Osteocyte (in vitro differentiated cells): ENCODE results near the gene MYO7B. TPM values are rescaled to one million over a fixed set of nuclear protein-coding genes. Genes with fewer than 3 reads are reported as not detected.

Source experiments
- DNase-seq: peaks from one replicate; pipeline ENCODE4 v3.0.0; 2021; ENCODE audit warnings: mixed read lengths; ENCODE audit not compliant: unreplicated experiment; ENCODE audit errors: extremely low spot score
- H3K27ac Mint-ChIP-seq: one replicate; pipeline ENCODE4 v1.8.0; 2021; ENCODE audit warnings: mild to moderate bottlenecking, mixed read lengths; ENCODE audit not compliant: unreplicated experiment
- H3K27me3 Mint-ChIP-seq: one replicate; pipeline ENCODE4 v1.8.0; 2021; ENCODE audit warnings: mixed read lengths; ENCODE audit not compliant: unreplicated experiment
- H3K36me3 Mint-ChIP-seq: one replicate; pipeline ENCODE4 v1.8.0; 2021; ENCODE audit warnings: mixed read lengths; ENCODE audit not compliant: unreplicated experiment
- H3K4me1 Mint-ChIP-seq: one replicate; pipeline ENCODE4 v1.8.0; 2021; ENCODE audit warnings: mixed read lengths; ENCODE audit not compliant: unreplicated experiment
- H3K4me3 Mint-ChIP-seq: one replicate; pipeline ENCODE4 v1.8.0; 2021; ENCODE audit warnings: mild to moderate bottlenecking, moderate library complexity, mixed read lengths; ENCODE audit not compliant: unreplicated experiment
- H3K9me3 Mint-ChIP-seq: one replicate; pipeline ENCODE4 v1.8.0; 2021; ENCODE audit warnings: mixed read lengths; ENCODE audit not compliant: unreplicated experiment
- total RNA-seq: library from RNA; stranded (reverse); gene quantifications from 2 replicates; pipeline ENCODE4 v1.2.1, GENCODE V29; 2021
- TF ChIP-seq, protein P1 (sequence below): fragments of 200-600 bp; sonication (generic); IDR thresholded peaks from 2 replicates; pipeline ENCODE4 v1.5.0; 2021; ENCODE audit warnings: antibody characterized with exemption, mild to moderate bottlenecking, moderate library complexity

The MYO7B gene
- total RNA-seq, 1 donor from 2014 or later = not detected

DNA sequence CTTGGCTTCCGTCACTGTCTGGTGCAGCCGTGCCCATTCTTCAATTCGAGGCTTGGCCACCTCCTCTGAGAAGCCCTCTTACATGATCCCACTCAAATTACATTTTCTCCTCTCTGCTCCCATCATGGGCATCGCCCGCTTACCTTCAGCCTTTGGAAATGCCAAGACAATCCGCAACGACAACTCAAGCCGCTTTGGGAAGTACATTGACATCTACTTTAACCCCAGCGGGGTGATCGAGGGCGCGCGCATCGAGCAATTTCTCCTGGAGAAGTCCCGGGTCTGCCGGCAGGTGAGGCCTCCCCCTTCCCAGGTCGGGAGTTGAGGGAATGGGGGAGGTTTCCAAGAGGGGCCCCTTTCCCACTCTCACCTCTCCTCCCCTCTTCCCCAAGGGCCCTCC, 38.3 kb downstream of the MYO7B start:
- Mint-ChIP-seq H3K9me3 (no peaks in the 10 kb centered on the region), H3K4me3 (no peak overlapping the region), H3K4me1 (peaks cover 31% of the 10 kb centered on the region), H3K27ac (no peak overlapping the region), H3K27me3 (no peaks in the 10 kb centered on the region), H3K36me3 (no peaks in the 10 kb centered on the region)
- TF ChIP-seq, protein P1, sequence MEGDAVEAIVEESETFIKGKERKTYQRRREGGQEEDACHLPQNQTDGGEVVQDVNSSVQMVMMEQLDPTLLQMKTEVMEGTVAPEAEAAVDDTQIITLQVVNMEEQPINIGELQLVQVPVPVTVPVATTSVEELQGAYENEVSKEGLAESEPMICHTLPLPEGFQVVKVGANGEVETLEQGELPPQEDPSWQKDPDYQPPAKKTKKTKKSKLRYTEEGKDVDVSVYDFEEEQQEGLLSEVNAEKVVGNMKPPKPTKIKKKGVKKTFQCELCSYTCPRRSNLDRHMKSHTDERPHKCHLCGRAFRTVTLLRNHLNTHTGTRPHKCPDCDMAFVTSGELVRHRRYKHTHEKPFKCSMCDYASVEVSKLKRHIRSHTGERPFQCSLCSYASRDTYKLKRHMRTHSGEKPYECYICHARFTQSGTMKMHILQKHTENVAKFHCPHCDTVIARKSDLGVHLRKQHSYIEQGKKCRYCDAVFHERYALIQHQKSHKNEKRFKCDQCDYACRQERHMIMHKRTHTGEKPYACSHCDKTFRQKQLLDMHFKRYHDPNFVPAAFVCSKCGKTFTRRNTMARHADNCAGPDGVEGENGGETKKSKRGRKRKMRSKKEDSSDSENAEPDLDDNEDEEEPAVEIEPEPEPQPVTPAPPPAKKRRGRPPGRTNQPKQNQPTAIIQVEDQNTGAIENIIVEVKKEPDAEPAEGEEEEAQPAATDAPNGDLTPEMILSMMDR = no peak
- peak; percentile 75 for DNase-seq

DNA sequence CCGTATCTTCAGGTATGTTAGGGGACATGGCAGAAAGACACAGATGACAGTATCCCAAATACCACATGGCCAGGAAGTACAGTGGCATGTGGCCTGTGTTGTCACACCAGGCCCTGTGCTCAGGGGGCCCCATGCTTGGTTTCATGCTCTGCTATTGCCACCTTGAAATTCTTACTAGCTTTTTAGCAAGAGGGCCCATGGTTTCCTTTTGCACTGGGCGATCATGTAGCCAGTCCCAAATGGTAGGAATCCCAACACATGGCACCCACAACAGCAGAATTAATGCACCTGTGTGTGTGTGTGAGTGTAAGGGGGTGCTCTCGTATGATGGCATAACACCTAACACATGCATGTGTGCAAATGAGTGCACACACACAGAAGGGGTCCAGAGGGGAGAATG, 39.2 kb downstream of the MYO7B start:
- Mint-ChIP-seq H3K27ac (no peak overlapping the region), H3K36me3 (no peaks in the 10 kb centered on the region), H3K4me3 (no peak overlapping the region), H3K4me1 (peaks cover 26% of the 10 kb centered on the region), H3K27me3 (no peaks in the 10 kb centered on the region), H3K9me3 (no peaks in the 10 kb centered on the region)
- TF ChIP-seq, protein P1 = no peak
- peak; percentile 62 for DNase-seq

DNA sequence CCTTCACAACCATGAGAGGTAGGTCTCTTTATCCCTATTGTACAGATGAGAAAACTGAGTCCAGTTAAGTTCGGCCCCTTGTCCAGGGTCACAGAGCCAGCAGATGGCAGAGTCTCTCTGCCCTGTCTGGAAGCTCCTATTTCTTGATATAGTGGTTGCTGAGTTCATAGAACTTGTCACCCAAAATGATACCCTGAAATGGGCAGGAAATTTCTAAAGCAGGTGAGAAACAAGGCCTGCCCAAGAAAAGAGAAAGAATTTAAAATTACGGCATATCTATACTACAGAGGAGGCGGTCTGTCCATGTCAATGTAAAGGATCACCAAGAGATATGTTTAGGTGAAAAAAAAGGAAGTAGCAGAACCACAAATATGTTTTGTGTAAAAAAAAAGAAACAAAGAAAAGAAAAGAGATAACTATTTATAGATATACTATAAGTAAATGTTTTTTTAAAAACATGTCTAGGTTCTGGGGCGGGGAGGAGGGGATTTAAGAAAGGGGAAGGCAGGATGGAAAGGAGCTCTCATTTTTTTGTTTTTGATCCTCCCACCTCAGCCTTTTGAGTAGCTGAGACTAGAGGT, 39.8 kb downstream of the MYO7B start:
- TF ChIP-seq, protein P1 = no peak
- Mint-ChIP-seq H3K27me3 (no peaks in the 10 kb centered on the region), H3K4me1 (peaks cover 26% of the 10 kb centered on the region), H3K9me3 (no peaks in the 10 kb centered on the region), H3K4me3 (no peak overlapping the region), H3K36me3 (no peaks in the 10 kb centered on the region), H3K27ac (no peak overlapping the region)
- no peak for DNase-seq

DNA sequence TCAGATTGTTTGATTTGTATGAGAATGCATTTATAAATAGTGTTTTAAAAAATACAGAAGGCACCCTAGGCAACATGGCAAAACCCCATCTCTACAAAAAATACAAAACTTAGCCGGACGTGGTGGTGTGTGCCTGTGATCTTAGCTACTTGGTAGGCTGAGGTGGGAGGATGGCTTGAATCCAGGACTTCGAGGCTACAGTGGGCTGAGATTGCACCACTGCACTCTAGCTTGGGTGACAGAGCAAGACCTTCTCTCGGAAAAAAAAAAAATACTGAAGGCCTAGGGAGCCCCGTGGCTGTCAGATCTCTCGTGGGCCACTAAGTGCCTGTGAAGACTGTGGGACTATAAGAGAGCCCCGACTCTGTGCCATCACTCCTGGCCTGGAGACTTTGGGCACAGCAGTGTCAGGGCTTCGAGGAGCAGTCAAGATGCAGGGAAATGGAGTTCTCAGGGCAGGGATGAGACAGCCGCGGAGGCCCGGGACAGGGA, 40.5 kb downstream of the MYO7B start:
- no peak overlapping the region for H3K4me3 Mint-ChIP-seq
- peaks cover 23% of the 10 kb centered on the region for H3K4me1 Mint-ChIP-seq
- no peaks in the 10 kb centered on the region for H3K9me3 Mint-ChIP-seq
- H3K27ac Mint-ChIP-seq = peak overlapping the region; percentile 71
- TF ChIP-seq, protein P1 = no peak
- H3K36me3 Mint-ChIP-seq = no peaks in the 10 kb centered on the region
- no peaks in the 10 kb centered on the region for H3K27me3 Mint-ChIP-seq
- DNase-seq = no peak

DNA sequence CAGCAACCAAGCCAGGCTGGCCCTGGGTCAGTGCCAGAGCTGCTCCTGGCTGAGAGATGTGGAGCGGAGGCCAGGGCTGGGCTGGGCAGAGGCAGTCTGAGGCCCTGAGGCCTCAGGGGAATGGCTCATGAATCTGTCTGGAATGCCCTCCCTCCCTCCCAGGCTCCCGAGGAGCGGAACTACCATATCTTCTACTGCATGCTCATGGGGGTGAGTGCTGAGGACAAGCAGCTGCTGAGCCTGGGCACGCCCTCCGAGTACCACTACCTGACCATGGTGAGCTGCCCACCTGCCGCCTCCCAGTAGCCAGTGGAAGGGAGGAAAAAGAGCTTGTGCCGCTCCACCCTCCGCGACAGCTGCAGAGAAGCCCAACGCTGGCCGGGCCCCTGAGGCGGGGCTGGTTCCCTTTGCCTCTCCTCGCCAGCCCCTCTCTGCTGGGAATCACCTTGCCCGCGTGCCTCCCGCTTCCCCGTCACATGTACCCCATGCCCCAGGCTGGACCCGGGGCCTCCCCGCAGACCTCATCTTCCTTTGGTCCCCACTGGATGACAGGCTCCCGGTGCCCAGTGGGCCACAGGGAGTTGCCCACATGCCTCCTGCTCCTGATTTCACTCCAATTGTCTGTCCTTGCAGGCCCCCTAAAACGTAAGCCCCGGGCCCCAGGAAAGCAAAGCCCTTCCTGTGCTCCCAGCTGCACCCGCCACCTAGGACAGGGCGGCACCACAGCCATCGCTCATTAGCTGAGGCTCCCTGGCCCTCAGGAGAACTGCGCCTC, 41.1 kb downstream of the MYO7B start:
- Mint-ChIP-seq H3K27me3 (no peaks in the 10 kb centered on the region), H3K4me3 (no peak overlapping the region), H3K27ac (peak overlapping the region; percentile 71), H3K9me3 (no peaks in the 10 kb centered on the region), H3K4me1 (peaks cover 23% of the 10 kb centered on the region), H3K36me3 (no peaks in the 10 kb centered on the region)
- DNase-seq = peak; percentile 92
- TF ChIP-seq, protein P1 = no peak
